ENCODE measurements around the gene AMOTL1.

- TF ChIP-seq CTCF (IDR thresholded peaks at IDR 0.05) = no peak
- TF ChIP-seq POLR2A (IDR thresholded peaks at IDR 0.05) = no peak
Observed at GRCh38 chr11:94802501-94802900, 34.3 kb downstream of the AMOTL1 start.

Measured in sigmoid colon (tissue), 3 donors.